SK-N-SH treated with all-trans-retinoic acid at 6 μM for 48 hours (cell line): ENCODE data around the gene COL7A1.

Source experiments
- CREB5 ChIP-seq: fragments of 250-450 bp; sonication (Bioruptor Pico); IDR thresholded peaks from 2 replicates; pipeline ENCODE4 v1.5.1; 2020; ENCODE audit warnings: low read depth, mild to moderate bottlenecking, moderate library complexity
- GLIS3 ChIP-seq: fragments of 250-450 bp; sonication (Bioruptor Pico); IDR thresholded peaks from 2 replicates; pipeline ENCODE4 v1.5.0; 2020; ENCODE audit warnings: mild to moderate bottlenecking, moderate library complexity
- ISL1 ChIP-seq: fragments of 250-450 bp; sonication (Bioruptor Pico); IDR thresholded peaks from 2 replicates; pipeline ENCODE4 v2.1.2; 2022; ENCODE audit warnings: mild to moderate bottlenecking, moderate library complexity
- PATZ1 ChIP-seq: fragments of 250-450 bp; sonication (Bioruptor Pico); IDR thresholded peaks from 2 replicates; pipeline ENCODE4 v1.8.0; 2020; ENCODE audit warnings: mild to moderate bottlenecking, moderate library complexity, borderline replicate concordance
- PPARA ChIP-seq: fragments of 250-450 bp; sonication (Bioruptor Pico); IDR thresholded peaks from 2 replicates; pipeline ENCODE4 v1.5.0; 2020; ENCODE audit warnings: mild to moderate bottlenecking, borderline replicate concordance
- TCF4 ChIP-seq: fragments of 250-450 bp; sonication (Bioruptor Pico); IDR thresholded peaks from 2 replicates; pipeline ENCODE4 v1.8.0; 2021; ENCODE audit warnings: mild to moderate bottlenecking, moderate library complexity, borderline replicate concordance
- ZFP3 ChIP-seq: fragments of 250-450 bp; sonication (Bioruptor Pico); IDR thresholded peaks from 2 replicates; pipeline ENCODE4 v1.5.0; 2020; ENCODE audit warnings: mild to moderate bottlenecking, moderate library complexity
- ZNF565 ChIP-seq: fragments of 450-650 bp; formaldehyde crosslinking; conservative IDR thresholded peaks from 2 replicates; pipeline ENCODE4 v1.5.0; 2020; ENCODE audit warnings: low read depth, mild to moderate bottlenecking, moderate library complexity
- ZNF70 ChIP-seq: fragments of 450-650 bp; formaldehyde crosslinking; IDR thresholded peaks from 2 replicates; pipeline ENCODE4 v1.5.0; 2020; ENCODE audit warnings: mild to moderate bottlenecking, moderate library complexity
- ZNF8 ChIP-seq: fragments of 450-650 bp; formaldehyde crosslinking; IDR thresholded peaks from 2 replicates; pipeline ENCODE4 v1.5.0; 2020; ENCODE audit warnings: mild to moderate bottlenecking, moderate library complexity

- TF ChIP-seq PPARA (CRISPR knock-in tag), result no peak
- no peak for TF ChIP-seq ZNF565 (CRISPR knock-in tag)
- TF ChIP-seq ZNF70 (CRISPR knock-in tag), result no peak
- no peak for TF ChIP-seq PATZ1
- TF ChIP-seq TCF4, result no peak
- TF ChIP-seq ZFP3, result no peak
- no peak for TF ChIP-seq GLIS3 (CRISPR knock-in tag)
- TF ChIP-seq CREB5 (CRISPR knock-in tag), result no peak
- no peak for TF ChIP-seq ZNF8 (CRISPR knock-in tag)
- TF ChIP-seq ISL1 (CRISPR knock-in tag), result no peak
These were observed 62.2 kb downstream of the COL7A1 start for GRCh38 chr3:48532977-48533337.
